NCI-H345 (cell line): ENCODE data around the gene CLCN1.

Experiments
- DNase-seq: peaks from one replicate; lab custom pipeline; 2025; lab: John Stamatoyannopoulos, UW

The CLCN1 gene

GRCh38 chr7:143295870-143296269 lies 20.0 kb upstream of the CLCN1 start:
- no peak for DNase-seq

GRCh38 chr7:143296686-143297085 lies 19.2 kb upstream of the CLCN1 start:
- DNase-seq: no peak

DNA sequence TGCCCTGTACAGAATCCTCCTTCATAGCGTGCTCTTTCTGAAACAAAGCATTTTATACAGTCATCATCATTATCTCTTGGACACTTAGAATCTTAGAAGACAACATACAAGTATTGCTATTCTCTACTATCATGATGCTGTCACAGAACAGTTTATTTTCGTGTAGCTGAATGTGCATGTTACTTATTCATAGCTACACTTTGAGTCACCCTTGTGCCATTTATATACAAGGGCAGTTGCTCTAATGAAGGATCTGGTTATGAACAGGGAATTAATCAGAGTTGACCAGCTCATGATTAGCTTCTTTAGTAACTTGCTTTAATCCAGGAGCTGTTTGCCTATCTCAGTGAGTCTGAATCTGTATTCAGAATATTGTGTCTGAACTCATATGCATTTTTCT lies 16.6 kb upstream of the CLCN1 start:
- DNase-seq: no peak

- DNase-seq: no peak
Observed at GRCh38 chr7:143299840-143300239, 16.1 kb upstream of the CLCN1 start.

DNA sequence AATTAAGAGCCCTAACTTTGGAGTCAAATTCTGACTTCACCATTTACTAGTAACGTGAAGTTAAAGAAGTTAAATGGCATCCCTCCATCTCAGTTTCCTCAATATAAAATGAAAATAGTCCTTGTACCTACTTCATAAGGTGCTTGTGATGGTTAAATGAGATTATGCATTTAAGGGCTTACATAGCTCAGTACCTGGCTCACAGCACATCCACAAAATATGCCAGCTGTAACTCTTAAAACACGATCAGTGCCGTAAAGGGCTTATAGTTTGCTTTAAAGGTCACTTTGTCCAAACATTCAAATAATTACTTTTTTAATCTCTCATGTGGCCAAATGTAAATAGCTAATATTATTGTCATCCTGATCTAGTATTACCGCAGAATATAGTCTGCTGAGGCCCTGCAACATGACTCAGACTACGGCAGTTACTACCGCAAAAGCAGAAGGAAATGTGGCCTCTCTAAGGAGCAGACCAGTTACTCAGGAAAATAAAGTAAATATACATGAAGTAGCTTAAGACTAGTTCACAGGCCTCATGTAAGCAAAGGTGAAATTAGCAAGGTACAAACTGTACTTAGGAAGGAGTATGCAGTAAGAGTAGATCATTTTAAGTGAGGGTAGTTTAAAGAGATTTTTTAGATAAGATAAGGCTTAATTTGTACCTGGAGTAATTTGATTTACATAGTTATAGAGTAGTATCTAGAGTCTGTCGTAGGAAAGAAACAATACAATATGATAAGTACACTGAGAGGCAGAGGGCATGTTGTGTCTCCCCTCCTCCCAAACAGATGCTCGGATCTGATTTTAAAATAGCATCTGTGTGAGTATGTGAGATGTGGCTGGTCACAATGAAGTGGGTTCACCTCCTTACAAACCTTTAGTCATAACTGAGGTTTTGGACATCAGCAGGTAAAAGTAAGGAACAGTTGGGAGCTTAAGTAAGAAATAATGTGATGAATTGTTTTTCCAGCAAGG lies 14.7 kb upstream of the CLCN1 start:
- no peak for DNase-seq

DNA sequence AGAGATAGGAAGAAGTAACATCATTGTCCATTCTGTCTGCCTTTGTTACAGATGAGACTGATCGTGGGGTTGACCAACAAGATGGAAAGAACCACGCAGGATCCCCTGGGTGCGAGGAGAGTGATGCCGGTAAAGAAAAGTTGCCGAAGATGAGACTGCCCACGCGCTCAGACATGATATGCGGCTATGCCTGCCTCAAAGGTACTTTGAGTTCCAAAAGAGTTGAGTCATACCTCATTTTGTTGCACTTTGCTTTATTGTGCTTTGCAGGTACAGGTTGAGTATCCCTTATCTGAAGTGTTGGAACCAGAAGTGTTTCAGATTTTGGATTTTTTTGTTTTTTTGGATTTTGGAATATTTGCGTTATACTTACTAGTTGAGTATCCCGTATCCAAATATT lies 12.2 kb upstream of the CLCN1 start:
- DNase-seq: no peak

- no peak for DNase-seq
Observed at GRCh38 chr7:143304938-143305337, 11.0 kb upstream of the CLCN1 start.

DNA sequence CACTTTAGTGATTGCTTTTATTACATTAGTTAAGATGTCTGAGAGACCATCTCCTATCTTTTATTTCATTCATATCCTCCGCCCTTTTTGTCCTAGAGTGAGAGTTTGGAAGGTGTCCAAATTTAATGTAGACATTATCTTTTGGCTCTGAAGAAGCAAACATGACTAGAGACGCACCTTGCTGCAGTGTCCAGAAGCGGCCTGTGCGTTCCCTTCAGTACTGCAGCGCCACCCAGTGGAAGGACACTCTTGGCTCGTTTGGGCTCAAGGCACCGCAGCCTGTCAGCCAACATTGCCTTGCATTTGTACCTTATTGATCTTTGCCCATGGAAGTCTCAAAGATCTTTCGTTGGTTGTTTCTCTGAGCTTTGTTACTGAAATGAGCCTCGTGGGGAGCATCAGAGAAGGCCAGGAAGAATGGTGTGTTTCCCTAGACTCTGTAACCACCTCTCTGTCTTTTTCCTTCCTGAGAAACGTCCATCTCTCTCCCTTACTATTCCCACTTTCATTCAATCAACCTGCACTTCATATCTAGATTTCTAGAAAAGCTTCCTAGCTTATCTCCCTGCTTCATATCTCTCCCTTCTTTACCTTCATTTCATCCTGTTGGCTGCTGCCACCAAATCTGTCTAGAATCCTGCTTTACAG lies 10.4 kb upstream of the CLCN1 start:
- DNase-seq: peak; percentile 19

DNA sequence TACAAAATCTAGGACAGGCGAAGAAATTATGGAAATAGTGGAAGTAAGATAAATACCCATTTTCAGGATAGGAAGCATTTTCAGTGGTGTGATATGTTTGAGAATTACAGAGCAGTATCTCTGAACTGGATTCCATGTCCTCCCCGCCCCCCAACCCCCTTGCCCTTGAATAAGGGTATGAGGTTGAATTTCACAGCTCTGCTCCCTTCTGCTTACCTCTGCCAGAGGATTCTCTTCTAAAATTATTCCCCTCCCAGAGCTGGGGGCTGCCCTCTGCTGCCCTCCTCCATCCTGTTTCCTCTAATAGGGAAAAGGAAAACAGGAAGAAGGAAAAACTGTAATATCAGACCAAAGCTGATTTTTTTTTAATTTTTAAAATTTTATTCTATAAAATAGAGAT lies 7.3 kb upstream of the CLCN1 start:
- no peak for DNase-seq

- DNase-seq: no peak
Observed at GRCh38 chr7:143314127-143314526, 1.8 kb upstream of the CLCN1 start.

GRCh38 chr7:143316492-143316891 lies 581 bp downstream of the CLCN1 start:
- DNase-seq: no peak

DNA sequence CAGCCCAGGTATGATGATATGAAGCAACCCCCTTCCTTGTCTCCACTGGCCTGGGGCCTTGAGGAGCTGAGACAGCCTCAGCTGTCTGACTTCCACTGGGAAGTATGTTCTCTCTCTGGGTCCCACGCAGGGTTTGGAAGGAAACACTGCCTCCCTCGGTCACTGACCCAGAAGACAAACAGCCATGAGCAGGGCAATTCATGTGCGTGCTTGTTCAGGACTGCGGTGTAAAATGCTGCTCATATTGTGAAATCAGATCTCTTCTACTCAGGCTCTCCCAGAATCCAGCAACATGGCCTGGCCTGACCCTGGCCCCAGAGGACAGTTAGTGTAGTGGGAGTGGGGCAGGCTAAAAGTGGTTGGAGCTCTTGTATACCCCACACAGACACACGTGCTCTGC lies 2.8 kb downstream of the CLCN1 start:
- no peak for DNase-seq

- no peak for DNase-seq
Observed at GRCh38 chr7:143320620-143321019, 4.7 kb downstream of the CLCN1 start.

- DNase-seq: no peak
Observed at GRCh38 chr7:143321242-143321641, 5.3 kb downstream of the CLCN1 start.

GRCh38 chr7:143321734-143322133 lies 5.8 kb downstream of the CLCN1 start:
- DNase-seq: no peak

DNA sequence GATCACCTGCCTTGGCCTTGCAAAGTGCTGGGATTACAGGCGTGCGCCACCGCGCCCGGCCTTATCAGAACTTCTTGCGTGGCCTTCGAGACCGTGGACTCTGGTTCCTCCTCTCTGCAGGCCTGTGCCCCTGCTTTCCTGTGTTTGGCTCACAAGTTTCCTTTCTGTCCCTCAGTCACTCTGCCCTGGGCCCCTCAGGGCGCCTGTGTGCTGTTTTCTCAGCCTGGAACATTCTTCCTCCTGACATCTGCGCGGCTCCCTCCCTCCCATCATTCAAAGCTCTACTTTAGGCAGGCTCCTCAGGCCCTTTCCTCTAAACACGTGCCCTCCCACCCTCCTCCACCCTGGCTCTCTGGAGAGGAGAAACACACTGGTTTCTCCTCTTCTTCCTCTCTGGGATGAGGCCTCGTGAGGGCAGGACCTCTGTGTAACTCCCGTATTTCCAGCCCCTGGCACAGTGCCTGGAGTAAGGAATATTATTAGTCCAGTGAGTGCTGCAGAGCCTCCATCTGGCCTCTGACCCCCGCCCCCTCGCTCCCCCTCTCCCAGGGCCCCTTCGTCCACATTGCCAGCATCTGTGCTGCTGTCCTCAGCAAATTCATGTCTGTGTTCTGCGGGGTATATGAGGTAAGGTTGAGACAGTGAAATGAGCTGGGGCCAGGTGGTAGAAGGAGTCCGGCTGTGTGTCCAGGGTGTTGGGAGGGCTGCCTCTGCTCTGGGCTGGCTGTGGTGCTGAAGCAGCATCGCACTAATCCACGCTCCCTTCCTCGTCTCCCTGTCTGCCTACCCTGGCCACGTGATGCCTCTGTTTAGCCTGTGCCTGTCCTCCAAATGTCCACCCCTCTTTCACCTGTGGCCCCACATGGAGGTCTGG lies 7.1 kb downstream of the CLCN1 start:
- DNase-seq: no peak

DNA sequence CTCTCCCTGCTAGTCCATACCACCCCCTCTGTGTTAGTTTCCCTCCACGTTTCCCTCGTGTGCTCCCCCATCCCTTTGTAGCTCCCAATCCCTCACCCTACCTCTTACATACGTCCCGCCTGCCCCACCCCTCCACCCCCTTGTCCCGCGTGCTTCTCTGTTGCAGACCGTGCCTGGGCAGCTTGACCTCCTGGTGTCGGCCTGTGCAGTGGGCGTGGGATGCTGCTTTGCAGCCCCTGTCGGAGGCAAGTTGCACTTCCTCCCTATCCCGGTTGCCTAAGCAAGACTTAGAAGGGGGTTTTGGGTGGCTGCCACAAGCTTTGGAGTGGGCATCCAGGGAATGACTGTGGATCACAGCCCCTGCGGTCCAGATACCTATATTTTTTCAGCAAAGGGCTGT lies 7.7 kb downstream of the CLCN1 start:
- no peak for DNase-seq

GRCh38 chr7:143325240-143325639 lies 9.3 kb downstream of the CLCN1 start:
- DNase-seq: no peak

DNA sequence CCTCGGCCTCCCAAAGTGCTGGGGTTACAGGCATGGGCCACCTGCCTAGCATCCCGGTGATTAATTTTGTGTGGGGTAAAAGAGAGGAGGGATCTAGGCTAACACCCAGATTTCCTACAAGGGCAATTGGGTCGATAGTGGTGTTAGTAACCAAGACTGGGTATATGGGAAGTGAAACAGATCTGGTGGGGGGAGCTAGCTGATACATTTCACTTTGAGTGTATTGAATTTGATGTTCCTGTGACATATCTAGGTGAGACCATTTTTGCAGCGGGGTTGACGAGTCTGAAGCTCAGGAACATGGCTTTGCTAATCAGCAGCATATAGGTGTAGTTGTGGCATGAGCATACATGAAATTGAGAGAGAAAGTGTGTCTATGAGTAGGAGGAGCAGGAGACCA lies 12.0 kb downstream of the CLCN1 start:
- no peak for DNase-seq

DNA sequence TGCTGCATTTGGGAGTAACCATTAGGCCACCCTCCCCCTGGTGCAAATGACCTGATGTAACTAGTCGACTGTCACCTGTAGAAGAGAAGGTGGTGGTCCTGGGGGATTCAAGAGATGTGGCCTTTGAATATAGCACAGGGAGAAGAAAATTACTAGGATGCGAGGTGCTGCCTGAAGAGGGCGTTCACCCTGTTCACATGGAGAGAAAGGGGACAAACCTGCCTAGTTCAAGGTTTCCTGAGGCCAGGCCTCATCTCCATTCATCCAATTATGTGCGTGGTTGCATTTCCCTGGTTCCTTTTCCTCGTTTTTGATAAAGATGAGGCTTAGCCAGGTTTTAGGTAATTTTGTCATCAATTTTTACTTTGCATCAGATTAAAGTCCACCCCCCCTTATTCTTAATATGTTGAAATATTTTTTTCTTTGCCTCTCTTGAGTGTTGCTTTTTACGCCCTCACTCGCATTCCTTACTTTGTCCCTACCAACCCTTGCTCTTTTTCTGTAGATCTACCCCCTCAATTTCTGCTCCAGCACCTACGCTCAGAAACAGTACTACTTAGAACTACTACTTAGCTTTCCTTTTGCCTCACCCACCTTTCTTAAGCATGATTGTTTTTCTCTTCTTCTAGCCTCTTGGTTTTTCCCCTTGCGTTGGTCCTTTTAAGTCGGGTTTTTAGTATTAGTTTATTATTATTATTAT lies 13.7 kb downstream of the CLCN1 start:
- no peak for DNase-seq

DNA sequence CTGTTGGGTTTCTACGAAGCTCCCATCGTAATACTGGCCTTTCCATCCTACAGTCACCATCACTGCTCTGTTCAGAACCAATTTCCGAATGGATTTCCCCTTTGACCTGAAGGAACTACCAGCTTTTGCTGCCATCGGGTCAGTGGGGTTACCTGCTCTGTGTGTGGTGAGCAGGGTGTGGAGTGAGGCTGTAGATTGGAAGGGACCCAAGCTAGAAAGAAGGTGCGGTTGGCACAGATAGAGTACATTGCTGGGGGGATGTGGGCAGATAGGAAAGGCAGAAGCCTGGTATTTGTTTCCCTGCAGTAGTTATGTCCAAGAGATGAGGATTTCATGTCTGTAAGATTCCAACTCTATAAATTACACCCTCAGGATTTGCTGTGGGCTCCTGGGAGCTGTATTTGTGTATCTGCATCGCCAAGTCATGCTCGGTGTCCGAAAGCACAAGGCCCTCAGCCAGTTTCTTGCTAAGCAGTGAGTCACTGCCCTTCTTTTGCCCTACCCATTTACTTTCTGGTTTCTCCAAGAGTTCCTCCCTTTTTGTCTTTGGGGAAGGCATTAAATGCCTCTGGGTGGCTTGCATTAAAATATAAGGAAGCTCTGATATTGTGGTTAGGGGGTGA lies 15.4 kb downstream of the CLCN1 start:
- DNase-seq: no peak
